Measurements from ENCODE around the gene RC3H2.

DNA sequence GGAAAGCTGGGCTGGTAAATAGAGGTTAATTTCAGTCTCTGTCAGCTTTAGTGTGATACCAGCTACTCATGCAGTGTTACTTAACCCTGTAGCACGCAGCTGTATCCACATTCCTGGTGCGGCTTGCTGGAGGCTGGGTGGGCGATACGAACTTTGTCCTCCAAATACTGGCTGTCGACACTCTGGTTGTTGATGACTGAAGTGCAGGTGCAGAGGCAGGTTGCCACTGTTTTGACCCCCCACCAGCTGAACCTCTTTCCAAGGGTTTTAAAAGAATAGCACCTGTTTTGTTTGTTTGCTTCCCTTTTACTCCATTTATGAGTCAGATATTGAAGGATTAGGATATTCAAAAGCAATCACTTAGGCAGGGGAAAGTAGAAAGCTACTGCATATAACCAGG is 31.3 kb upstream of the RC3H2 start:
- TF ChIP-seq PAX5 (IDR thresholded peaks at IDR 0.05; ENCODE audit: insufficient read depth, low read length, severe bottlenecking) (no peak), POLR2A (IDR thresholded peaks at IDR 0.05; ENCODE audit: low read depth, low read length) (no peak)

All from GM12891 (cell line).